ENCODE results near the gene TRPT1.

TRPT1 gene

DNA sequence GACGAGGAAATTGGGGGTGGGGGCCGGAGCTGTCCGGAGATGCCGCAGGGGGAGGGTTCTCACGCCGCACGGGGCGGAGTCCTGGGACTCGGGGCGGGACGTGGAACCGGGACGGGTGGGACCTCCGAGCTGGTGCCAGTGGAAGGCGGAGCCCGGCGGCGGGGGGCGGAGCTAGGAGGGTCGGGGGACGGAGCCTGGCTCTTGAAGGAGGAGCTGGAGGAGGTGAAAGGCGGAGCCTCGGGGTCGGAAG, 15.2 kb upstream of the TRPT1 start:
- FAIRE-seq (no peak), DNase-seq (ENCODE audit: insufficient read length) (peak; percentile 89)
- TF ChIP-seq POLR2AphosphoS5 (IDR thresholded peaks at IDR 0.05; ENCODE audit: low read depth, low read length) (no peak), TAF1 (IDR thresholded peaks at IDR 0.05; ENCODE audit: borderline replicate concordance, low read depth, low read length) (no peak), POLR2A (IDR thresholded peaks at IDR 0.05; ENCODE audit: low read depth, low read length) (no peak)

DNA sequence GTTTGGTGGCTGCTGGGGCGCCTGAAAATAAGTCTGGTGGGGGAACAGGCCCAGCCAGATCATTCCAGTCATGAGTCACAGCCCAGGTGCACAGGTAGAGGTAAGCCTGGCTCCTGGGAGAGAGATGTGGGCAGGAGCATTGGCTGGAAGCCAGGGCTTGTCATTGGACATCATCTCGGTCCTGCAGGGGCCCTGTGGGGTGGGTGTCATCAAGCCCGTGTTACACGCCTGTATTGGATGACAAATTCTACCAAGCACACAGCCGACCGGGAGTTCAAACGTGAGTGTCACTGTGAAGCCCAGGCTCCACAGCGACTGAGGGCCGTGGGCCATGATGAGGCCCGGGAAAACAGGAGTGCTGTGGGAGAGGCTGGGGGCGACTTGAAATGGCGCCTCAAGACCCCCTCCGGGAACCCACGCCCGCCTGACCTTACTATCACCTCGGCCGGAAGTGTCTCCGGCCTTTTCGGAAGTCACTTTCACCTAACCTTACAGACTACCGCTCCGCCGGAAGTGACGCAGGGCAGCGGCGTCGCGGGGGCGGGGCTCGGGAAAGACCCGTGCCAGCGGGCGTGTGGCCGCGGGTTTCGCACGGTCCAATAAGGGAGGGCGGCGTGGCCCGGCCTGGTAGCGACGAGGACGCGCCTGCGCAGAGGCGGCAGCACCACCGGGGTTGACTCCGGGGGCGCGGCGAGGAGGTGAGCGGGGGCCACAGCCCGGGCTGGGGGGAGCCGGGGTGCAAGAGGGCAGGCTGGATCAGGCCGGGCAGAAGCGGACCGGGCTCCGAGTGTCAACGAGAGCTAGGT, 14.7 kb upstream of the TRPT1 start, which contains the start of gene FKBP2:
Gene FKBP2, plus strand, starts transcription at position 661 of the 806 bp plus-strand sequence. CDS start 1,293 bp downstream, outside the sequence.
- TF ChIP-seq TAF1 (IDR thresholded peaks at IDR 0.05; ENCODE audit: borderline replicate concordance, low read depth, low read length): peak; percentile 82
- TF ChIP-seq POLR2A (IDR thresholded peaks at IDR 0.05; ENCODE audit: low read depth, low read length): peak; percentile 89
- peak; percentile 79 for TF ChIP-seq POLR2AphosphoS5 (IDR thresholded peaks at IDR 0.05; ENCODE audit: low read depth, low read length)
- DNase-seq (ENCODE audit: insufficient read length) (peak; percentile 96), FAIRE-seq (peak; percentile 100)

DNA sequence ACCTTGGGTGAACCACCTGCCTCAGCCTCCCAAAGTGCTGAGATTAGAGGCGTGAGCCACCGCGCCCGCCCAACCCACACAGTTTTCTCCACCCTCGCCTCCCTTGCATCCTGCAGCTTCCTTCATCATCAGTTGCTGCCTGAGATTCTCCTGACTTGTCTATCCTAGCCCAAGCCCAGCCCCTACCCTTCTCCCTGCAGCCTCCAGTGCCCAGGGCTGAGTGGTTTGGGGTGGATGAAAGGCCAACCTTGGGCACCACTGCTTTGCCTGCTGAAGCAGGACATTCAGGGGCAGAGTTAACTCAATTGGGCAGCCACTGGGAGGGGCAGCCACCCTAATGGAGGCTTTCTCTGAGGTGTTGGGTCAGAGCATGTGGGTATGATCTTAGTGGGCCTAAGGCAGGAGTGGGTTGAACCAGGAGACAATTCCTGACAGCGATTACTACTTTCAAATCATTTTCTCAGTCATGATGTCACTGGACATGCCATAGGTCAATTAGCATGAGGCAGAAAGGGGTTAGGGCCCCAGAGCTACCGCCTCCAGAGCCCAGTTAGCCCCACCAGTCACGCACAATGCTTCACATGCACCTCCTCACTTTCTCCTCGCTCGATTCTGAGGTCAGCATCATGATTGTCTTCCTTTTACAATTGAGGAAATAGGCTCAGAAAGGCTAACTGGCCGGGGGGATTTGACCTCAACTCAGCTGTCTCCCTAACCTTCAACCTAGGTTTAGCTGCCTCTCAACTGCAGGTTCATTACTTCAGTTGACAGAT, 13.9 kb upstream of the TRPT1 start:
- TF ChIP-seq POLR2AphosphoS5 (IDR thresholded peaks at IDR 0.05; ENCODE audit: low read depth, low read length) (no peak), POLR2A (IDR thresholded peaks at IDR 0.05; ENCODE audit: low read depth, low read length) (no peak), TAF1 (IDR thresholded peaks at IDR 0.05; ENCODE audit: borderline replicate concordance, low read depth, low read length) (no peak)
- no peak for FAIRE-seq
- DNase-seq (ENCODE audit: insufficient read length): no peak

DNA sequence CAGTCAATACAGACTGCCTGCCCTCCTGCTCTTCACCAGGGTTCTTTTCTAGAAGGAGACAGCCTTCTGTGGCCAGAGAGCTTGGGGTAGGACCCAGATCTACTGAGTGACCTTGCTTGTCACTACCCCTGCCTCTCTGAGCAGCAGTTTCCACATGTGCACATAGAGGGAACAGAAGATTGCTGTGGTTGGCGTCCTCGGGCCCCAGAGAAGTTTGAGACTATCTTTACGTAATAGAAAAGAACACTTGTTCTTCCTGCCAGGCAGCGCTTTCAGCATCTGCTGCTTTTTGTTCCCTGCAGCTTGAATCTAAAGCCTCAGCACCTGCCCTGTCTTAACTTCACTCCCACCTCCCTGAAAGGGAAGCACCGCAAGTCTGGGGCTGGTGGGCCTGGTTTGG, 13.0 kb upstream of the TRPT1 start:
- DNase-seq (ENCODE audit: insufficient read length): no peak
- no peak for TF ChIP-seq POLR2A (IDR thresholded peaks at IDR 0.05; ENCODE audit: low read depth, low read length)
- no peak for TF ChIP-seq TAF1 (IDR thresholded peaks at IDR 0.05; ENCODE audit: borderline replicate concordance, low read depth, low read length)
- no peak for TF ChIP-seq POLR2AphosphoS5 (IDR thresholded peaks at IDR 0.05; ENCODE audit: low read depth, low read length)

DNA sequence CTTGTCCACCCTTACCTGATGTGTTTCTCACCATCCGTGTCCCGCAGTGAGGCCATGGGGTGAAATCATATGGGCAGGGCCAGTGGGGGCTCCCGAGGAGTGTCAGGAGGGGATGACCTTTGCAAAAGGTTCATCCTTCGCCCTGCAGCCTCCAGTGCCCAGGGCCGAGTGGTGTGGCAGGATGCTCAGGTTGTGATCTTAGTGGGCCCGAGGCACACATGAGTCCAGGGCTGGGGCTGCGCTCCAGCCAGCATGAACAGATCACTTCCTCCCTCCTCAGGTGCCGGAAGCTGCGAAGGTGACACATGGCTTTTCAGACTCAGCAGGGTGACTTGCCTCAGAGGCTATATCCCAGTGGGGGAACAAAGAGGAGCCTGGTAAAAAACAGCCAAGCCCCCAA, 12.1 kb upstream of the TRPT1 start:
- DNase-seq (ENCODE audit: insufficient read length): no peak
- no peak for FAIRE-seq
- no peak for TF ChIP-seq POLR2A (IDR thresholded peaks at IDR 0.05; ENCODE audit: low read depth, low read length)
- TF ChIP-seq TAF1 (IDR thresholded peaks at IDR 0.05; ENCODE audit: borderline replicate concordance, low read depth, low read length): no peak
- TF ChIP-seq POLR2AphosphoS5 (IDR thresholded peaks at IDR 0.05; ENCODE audit: low read depth, low read length): no peak

More for the DNA sequence above, 13.0 kb upstream of the TRPT1 start:
- FAIRE-seq: no peak

DNA sequence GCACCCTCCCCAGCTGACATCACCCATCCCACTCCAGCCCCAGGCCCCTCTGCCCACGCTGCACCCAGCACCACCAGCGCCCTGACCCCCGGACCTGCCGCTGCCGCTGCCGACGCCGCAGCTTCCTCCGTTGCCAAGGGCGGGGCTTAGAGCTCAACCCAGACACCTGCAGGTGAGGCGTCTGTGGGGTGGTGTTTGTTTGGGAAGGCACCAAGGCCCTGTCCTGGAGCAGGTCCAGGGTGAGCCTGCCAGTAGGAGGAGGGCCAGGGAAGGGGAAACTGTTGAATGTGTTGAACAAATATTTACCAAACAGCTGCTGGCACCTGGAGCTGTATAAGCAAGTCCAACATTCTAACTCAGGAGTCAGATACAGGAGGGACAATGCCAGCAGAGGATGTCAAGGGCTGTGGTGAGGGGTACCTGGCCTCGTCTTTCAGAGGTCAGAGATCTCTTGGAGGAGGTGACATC, 11.5 kb upstream of the TRPT1 start:
- TF ChIP-seq TAF1 (IDR thresholded peaks at IDR 0.05; ENCODE audit: borderline replicate concordance, low read depth, low read length): no peak
- TF ChIP-seq POLR2AphosphoS5 (IDR thresholded peaks at IDR 0.05; ENCODE audit: low read depth, low read length): no peak
- no peak for TF ChIP-seq POLR2A (IDR thresholded peaks at IDR 0.05; ENCODE audit: low read depth, low read length)
- no peak for DNase-seq (ENCODE audit: insufficient read length)

DNA sequence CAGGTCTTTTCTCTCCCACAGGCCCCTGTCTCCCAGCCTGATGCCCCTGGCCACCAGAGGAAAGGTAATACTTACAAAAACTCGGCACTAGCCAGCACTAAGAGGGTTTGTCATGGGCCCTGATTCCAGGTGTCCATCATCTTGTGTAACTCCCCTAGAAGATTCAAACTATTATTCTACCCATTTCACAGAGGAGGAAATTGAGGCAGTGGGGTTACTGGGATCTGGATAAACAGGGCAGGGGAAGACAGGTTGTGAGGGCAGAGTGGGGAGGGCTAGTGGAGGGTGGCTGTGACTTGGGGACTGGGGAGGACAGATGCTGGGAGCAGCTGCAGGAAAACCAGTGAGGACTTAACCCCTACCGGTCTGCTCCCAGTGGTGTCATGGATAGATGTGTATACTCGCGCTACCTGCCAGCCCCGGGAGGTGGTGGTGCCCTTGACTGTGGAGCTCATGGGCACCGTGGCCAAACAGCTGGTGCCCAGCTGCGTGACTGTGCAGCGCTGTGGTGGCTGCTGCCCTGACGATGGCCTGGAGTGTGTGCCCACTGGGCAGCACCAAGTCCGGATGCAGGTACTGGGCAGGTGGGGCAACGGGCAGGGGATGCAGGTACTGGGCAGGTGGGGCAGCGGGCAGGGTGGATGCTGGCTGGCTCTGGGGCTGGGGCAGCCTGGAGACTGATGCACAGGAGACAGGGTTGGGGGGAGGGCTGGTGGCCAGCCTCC, 9.6 kb upstream of the TRPT1 start:
- TF ChIP-seq POLR2AphosphoS5 (IDR thresholded peaks at IDR 0.05; ENCODE audit: low read depth, low read length) (no peak), POLR2A (IDR thresholded peaks at IDR 0.05; ENCODE audit: low read depth, low read length) (no peak), TAF1 (IDR thresholded peaks at IDR 0.05; ENCODE audit: borderline replicate concordance, low read depth, low read length) (no peak)
- FAIRE-seq (peak; percentile 5), DNase-seq (ENCODE audit: insufficient read length) (no peak)

More for the DNA sequence above, 11.5 kb upstream of the TRPT1 start:
- no peak for FAIRE-seq

DNA sequence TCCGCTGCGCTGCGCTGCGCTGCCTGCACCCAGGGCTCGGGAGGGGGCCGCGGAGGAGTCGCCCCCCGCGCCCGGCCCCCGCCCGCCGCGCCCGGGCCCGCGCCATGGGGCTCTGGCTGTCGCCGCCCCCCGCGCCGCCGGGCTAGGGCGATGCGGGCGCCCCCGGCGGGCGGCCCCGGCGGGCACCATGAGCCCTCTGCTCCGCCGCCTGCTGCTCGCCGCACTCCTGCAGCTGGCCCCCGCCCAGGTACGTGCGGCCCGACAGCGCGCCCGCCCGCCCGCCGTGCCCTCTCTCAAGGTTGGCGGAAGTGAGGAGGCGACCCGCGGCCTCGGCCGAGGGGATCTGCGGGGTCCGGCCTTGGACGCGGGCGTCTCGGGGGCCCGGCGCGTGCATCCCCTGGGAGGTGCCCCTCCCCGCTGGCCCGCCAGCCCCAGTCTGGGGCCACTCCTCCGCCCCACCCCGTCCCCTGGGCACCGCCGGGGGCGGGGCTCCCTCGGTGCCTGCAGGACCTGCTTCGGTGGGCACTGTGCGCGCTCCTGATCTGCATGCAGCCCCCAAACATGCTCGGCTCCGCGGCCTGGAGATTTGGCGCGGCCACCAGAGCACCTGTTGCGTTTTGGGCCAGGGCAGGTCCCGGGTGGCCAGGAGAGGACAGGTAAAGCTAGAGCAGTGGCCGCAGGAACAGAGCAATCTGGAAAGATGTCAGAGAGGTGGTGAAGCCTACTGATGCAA, 8.8 kb upstream of the TRPT1 start:
- FAIRE-seq (peak; percentile 65), DNase-seq (ENCODE audit: insufficient read length) (peak; percentile 48)
- no peak for TF ChIP-seq TAF1 (IDR thresholded peaks at IDR 0.05; ENCODE audit: borderline replicate concordance, low read depth, low read length)
- no peak for TF ChIP-seq POLR2A (IDR thresholded peaks at IDR 0.05; ENCODE audit: low read depth, low read length)
- no peak for TF ChIP-seq POLR2AphosphoS5 (IDR thresholded peaks at IDR 0.05; ENCODE audit: low read depth, low read length)

DNA sequence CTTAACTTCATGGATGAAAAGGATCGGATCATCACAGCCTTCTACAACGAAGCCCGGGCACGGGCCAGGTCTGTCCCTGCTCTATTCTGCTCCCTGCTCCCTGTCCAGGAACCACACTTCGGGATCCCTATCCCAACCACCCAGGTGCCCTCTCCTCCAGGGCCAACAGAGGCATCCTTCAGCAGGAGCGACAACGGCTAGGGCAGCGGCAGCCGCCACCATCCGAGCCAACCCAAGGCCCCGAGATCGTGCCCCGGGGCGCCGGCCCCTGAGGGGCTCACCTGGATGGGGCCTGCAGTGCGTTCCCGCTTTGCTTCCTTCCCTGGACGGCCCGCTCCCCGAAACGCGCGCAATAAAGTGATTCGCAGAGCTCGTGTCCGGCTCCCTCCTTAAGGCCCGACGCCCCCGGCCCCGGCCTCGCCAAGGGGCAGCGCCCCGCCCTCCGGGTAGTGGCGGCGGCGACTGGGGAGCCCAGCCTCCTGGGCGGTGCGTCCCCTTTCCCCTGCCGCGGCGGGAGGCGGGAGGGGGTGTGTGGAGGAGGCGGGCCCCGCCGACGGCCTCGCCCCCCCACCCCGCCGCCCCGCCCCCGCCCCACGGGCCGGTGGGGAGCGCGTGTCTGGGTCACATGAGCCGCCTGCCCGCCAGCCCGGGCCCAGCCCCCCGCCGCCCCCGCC, 8.1 kb upstream of the TRPT1 start, which contains the start of gene VEGFB:
Gene VEGFB, plus strand, starts transcription at position 672 of the 674 bp plus-strand sequence. CDS start 250 bp downstream, outside the sequence.
- no peak for TF ChIP-seq TAF1 (IDR thresholded peaks at IDR 0.05; ENCODE audit: borderline replicate concordance, low read depth, low read length)
- no peak for TF ChIP-seq POLR2AphosphoS5 (IDR thresholded peaks at IDR 0.05; ENCODE audit: low read depth, low read length)
- no peak; the same call in 1 of the 2 replicates for TF ChIP-seq POLR2A (IDR thresholded peaks at IDR 0.05; ENCODE audit: low read depth, low read length)
- peak; percentile 78 for DNase-seq (ENCODE audit: insufficient read length)
- FAIRE-seq: peak; percentile 94

DNA sequence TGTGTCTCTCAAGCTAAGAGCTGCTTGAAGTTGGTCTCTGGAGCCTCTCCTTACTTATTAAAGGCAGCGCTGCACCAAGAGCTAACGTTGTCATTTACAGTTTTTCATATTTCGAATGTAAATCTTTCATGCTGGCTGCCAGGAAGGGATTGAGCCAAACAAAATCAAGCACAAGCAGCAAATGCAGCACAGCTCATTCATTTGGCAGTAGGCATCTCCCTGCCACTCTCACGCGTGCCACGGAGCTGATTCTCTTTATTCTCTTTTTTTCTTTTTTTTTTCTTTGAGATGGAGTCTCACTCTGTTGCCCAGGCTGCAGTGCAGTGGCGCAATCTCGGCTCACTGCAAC, 7.0 kb upstream of the TRPT1 start:
- FAIRE-seq (no peak), DNase-seq (ENCODE audit: insufficient read length) (no peak)
- TF ChIP-seq POLR2AphosphoS5 (IDR thresholded peaks at IDR 0.05; ENCODE audit: low read depth, low read length) (no peak), TAF1 (IDR thresholded peaks at IDR 0.05; ENCODE audit: borderline replicate concordance, low read depth, low read length) (no peak), POLR2A (IDR thresholded peaks at IDR 0.05; ENCODE audit: low read depth, low read length) (no peak)
